Activated CD4-positive, alpha-beta T cell treated with anti-CD3 and anti-CD28 coated beads for 4 hours (primary cell): Measurements from ENCODE around the gene NR3C2.
"Not testable (repeated sequence)": the region's sequence is repeated elsewhere in the genome, so short reads cannot be mapped to it uniquely, and the experiment has no call there.

Source experiments
- DNase-seq, 2 donors: peaks; one replicate each; pipeline ENCODE4 v3.0.0-alpha.2; 2020

The NR3C2 gene

GRCh38 chr4:148094149-148094548, 348.1 kb downstream of the NR3C2 start:
- DNase-seq: no peak

GRCh38 chr4:148093065-148093464, 349.1 kb downstream of the NR3C2 start:
- DNase-seq: no peak

GRCh38 chr4:148092316-148093014, 349.7 kb downstream of the NR3C2 start:
- DNase-seq: no peak

- no peak for DNase-seq
Observed at GRCh38 chr4:148091896-148092295, 350.3 kb downstream of the NR3C2 start.

GRCh38 chr4:148090503-148091476, 351.4 kb downstream of the NR3C2 start:
- no peak for DNase-seq

- DNase-seq: no peak
Observed at GRCh38 chr4:148090029-148090428, 352.2 kb downstream of the NR3C2 start.

- no peak for DNase-seq
Observed at GRCh38 chr4:148089624-148090023, 352.6 kb downstream of the NR3C2 start.

- not testable (repeated sequence) for DNase-seq
Observed at GRCh38 chr4:148083073-148083472, 359.1 kb downstream of the NR3C2 start.

GRCh38 chr4:148081745-148082144, 360.5 kb downstream of the NR3C2 start:
- no peak for DNase-seq

GRCh38 chr4:148081267-148081666, 360.9 kb downstream of the NR3C2 start:
- no peak for DNase-seq

- no peak for DNase-seq
Observed at GRCh38 chr4:148079961-148080360, 362.3 kb downstream of the NR3C2 start.

- no peak for DNase-seq
Observed at GRCh38 chr4:148078061-148078460, 364.2 kb downstream of the NR3C2 start.

- no peak for DNase-seq
Observed at GRCh38 chr4:148077581-148077980, 364.6 kb downstream of the NR3C2 start.

GRCh38 chr4:148076964-148077363, 365.2 kb downstream of the NR3C2 start:
- DNase-seq: no peak

GRCh38 chr4:148075438-148075837, 366.8 kb downstream of the NR3C2 start:
- DNase-seq: no peak

- no peak for DNase-seq
Observed at GRCh38 chr4:148074462-148074861, 367.8 kb downstream of the NR3C2 start.

GRCh38 chr4:148073349-148073748, 368.9 kb downstream of the NR3C2 start:
- DNase-seq: no peak

- DNase-seq: no peak
Observed at GRCh38 chr4:148072789-148073188, 369.4 kb downstream of the NR3C2 start.

- no peak for DNase-seq
Observed at GRCh38 chr4:148071009-148071408, 371.2 kb downstream of the NR3C2 start.

GRCh38 chr4:148069895-148070178, 372.4 kb downstream of the NR3C2 start:
- DNase-seq: no peak

GRCh38 chr4:148069086-148069894, 372.9 kb downstream of the NR3C2 start:
- DNase-seq: no peak

GRCh38 chr4:148068065-148068911, 373.9 kb downstream of the NR3C2 start:
- no peak for DNase-seq
